Measurements from ENCODE around the gene GGACT.
A peak's percentile ranks its signal among the peaks of the same experiment; 100 is the strongest.
"Not testable (repeated sequence)": the region's sequence is repeated elsewhere in the genome, so short reads cannot be mapped to it uniquely, and the experiment has no call there.

GGACT gene

GRCh38 chr13:100584896-100585295 is 3.7 kb downstream of the GGACT start:
- no peak overlapping the region for H2AFZ ChIP-seq (ENCODE audit: low read depth, low read length)
- H3K4me1 ChIP-seq (ENCODE audit: insufficient read depth, low read length): peaks cover 40% of the 10 kb centered on the region
- H3K4me2 ChIP-seq (ENCODE audit: insufficient read depth, low read length): no peak overlapping the region
- H3K27ac ChIP-seq (ENCODE audit: low read length): no peak overlapping the region
- no peaks in the 10 kb centered on the region for H3K9me3 ChIP-seq (ENCODE audit: insufficient read depth, low read length, severe bottlenecking)
- no peak overlapping the region for H3K9ac ChIP-seq (ENCODE audit: low read depth, low read length)
- no peak overlapping the region for H3K4me3 ChIP-seq (ENCODE audit: low read depth in 1 of 2, low read length in 2 of 2)
- no peaks in the 10 kb centered on the region for H3K79me2 ChIP-seq (ENCODE audit: insufficient read depth, low read length)
- 0 out of 2 replicates have a peak, but pooled peaks cover 3% of the 10 kb centered on the region for H3K36me3 ChIP-seq (ENCODE audit: insufficient read depth, low read length)
- DNase-seq: peak; percentile 20
- TF ChIP-seq CTCF (IDR thresholded peaks at IDR 0.05; ENCODE audit: borderline replicate concordance, extremely low read depth, low read length, poor library complexity, severe bottlenecking): no peak
- TF ChIP-seq EZH2 (IDR thresholded peaks at IDR 0.05; ENCODE audit: borderline replicate concordance, low read depth, low read length, severe bottlenecking): no peak
- no peaks in the 10 kb centered on the region for H4K20me1 ChIP-seq (ENCODE audit: insufficient read depth, low read length)
- ATAC-seq (ENCODE audit: insufficient read depth, low read depth): no peak
- no peaks in the 10 kb centered on the region for H3K27me3 ChIP-seq (ENCODE audit: insufficient read depth, low read length, poor library complexity)

GRCh38 chr13:100581504-100581903 is 7.1 kb downstream of the GGACT start:
- Histone ChIP-seq H3K79me2 (ENCODE audit: insufficient read depth, low read length) (no peaks in the 10 kb centered on the region), H3K9ac (ENCODE audit: low read depth, low read length) (no peak overlapping the region), H3K36me3 (ENCODE audit: insufficient read depth, low read length) (0 out of 2 replicates have a peak, but pooled peaks cover 3% of the 10 kb centered on the region), H3K27ac (ENCODE audit: low read length) (no peak overlapping the region), H3K9me3 (ENCODE audit: insufficient read depth, low read length, severe bottlenecking) (no peaks in the 10 kb centered on the region), H2AFZ (ENCODE audit: low read depth, low read length) (no peak overlapping the region), H3K4me1 (ENCODE audit: insufficient read depth, low read length) (peaks cover 15% of the 10 kb centered on the region), H4K20me1 (ENCODE audit: insufficient read depth, low read length) (no peaks in the 10 kb centered on the region), H3K4me3 (ENCODE audit: low read depth in 1 of 2, low read length in 2 of 2) (no peak overlapping the region), H3K27me3 (ENCODE audit: insufficient read depth, low read length, poor library complexity) (no peaks in the 10 kb centered on the region), H3K4me2 (ENCODE audit: insufficient read depth, low read length) (no peak overlapping the region)
- TF ChIP-seq EZH2 (IDR thresholded peaks at IDR 0.05; ENCODE audit: borderline replicate concordance, low read depth, low read length, severe bottlenecking): no peak
- no peak for TF ChIP-seq CTCF (IDR thresholded peaks at IDR 0.05; ENCODE audit: borderline replicate concordance, extremely low read depth, low read length, poor library complexity, severe bottlenecking)
- ATAC-seq (ENCODE audit: insufficient read depth, low read depth): no peak
- DNase-seq: no peak

GRCh38 chr13:100581030-100581429 is 7.6 kb downstream of the GGACT start:
- no peaks in the 10 kb centered on the region for H3K27me3 ChIP-seq (ENCODE audit: insufficient read depth, low read length, poor library complexity)
- no peak overlapping the region for H3K4me2 ChIP-seq (ENCODE audit: insufficient read depth, low read length)
- no peaks in the 10 kb centered on the region for H3K79me2 ChIP-seq (ENCODE audit: insufficient read depth, low read length)
- H3K27ac ChIP-seq (ENCODE audit: low read length): no peak overlapping the region
- H4K20me1 ChIP-seq (ENCODE audit: insufficient read depth, low read length): no peaks in the 10 kb centered on the region
- no peak for ATAC-seq (ENCODE audit: insufficient read depth, low read depth)
- H2AFZ ChIP-seq (ENCODE audit: low read depth, low read length): no peak overlapping the region
- H3K4me1 ChIP-seq (ENCODE audit: insufficient read depth, low read length): peaks cover 15% of the 10 kb centered on the region
- no peak overlapping the region for H3K4me3 ChIP-seq (ENCODE audit: low read depth in 1 of 2, low read length in 2 of 2)
- H3K9me3 ChIP-seq (ENCODE audit: insufficient read depth, low read length, severe bottlenecking): no peaks in the 10 kb centered on the region
- TF ChIP-seq EZH2 (IDR thresholded peaks at IDR 0.05; ENCODE audit: borderline replicate concordance, low read depth, low read length, severe bottlenecking) (no peak), CTCF (IDR thresholded peaks at IDR 0.05; ENCODE audit: borderline replicate concordance, extremely low read depth, low read length, poor library complexity, severe bottlenecking) (no peak)
- 0 out of 2 replicates have a peak, but pooled peaks cover 3% of the 10 kb centered on the region for H3K36me3 ChIP-seq (ENCODE audit: insufficient read depth, low read length)
- DNase-seq: no peak
- H3K9ac ChIP-seq (ENCODE audit: low read depth, low read length): no peak overlapping the region

GRCh38 chr13:100580045-100580444 is 8.5 kb downstream of the GGACT start:
- Histone ChIP-seq H3K27ac (ENCODE audit: low read length) (no peak overlapping the region), H3K4me1 (ENCODE audit: insufficient read depth, low read length) (peaks cover 12% of the 10 kb centered on the region), H2AFZ (ENCODE audit: low read depth, low read length) (no peak overlapping the region), H3K36me3 (ENCODE audit: insufficient read depth, low read length) (0 out of 2 replicates have a peak, but pooled peaks cover 3% of the 10 kb centered on the region), H3K9ac (ENCODE audit: low read depth, low read length) (no peak overlapping the region), H3K9me3 (ENCODE audit: insufficient read depth, low read length, severe bottlenecking) (no peaks in the 10 kb centered on the region), H3K79me2 (ENCODE audit: insufficient read depth, low read length) (no peaks in the 10 kb centered on the region), H3K4me2 (ENCODE audit: insufficient read depth, low read length) (no peak overlapping the region), H4K20me1 (ENCODE audit: insufficient read depth, low read length) (no peaks in the 10 kb centered on the region), H3K4me3 (ENCODE audit: low read depth in 1 of 2, low read length in 2 of 2) (no peak overlapping the region), H3K27me3 (ENCODE audit: insufficient read depth, low read length, poor library complexity) (no peaks in the 10 kb centered on the region)
- DNase-seq: no peak
- ATAC-seq (ENCODE audit: insufficient read depth, low read depth): no peak
- TF ChIP-seq EZH2 (IDR thresholded peaks at IDR 0.05; ENCODE audit: borderline replicate concordance, low read depth, low read length, severe bottlenecking): no peak
- TF ChIP-seq CTCF (IDR thresholded peaks at IDR 0.05; ENCODE audit: borderline replicate concordance, extremely low read depth, low read length, poor library complexity, severe bottlenecking): no peak

- not testable (repeated sequence) for H3K4me1 ChIP-seq (ENCODE audit: insufficient read depth, low read length); H3K27ac ChIP-seq (ENCODE audit: low read length); H3K9ac ChIP-seq (ENCODE audit: low read depth, low read length); DNase-seq; H3K79me2 ChIP-seq (ENCODE audit: insufficient read depth, low read length); H3K4me2 ChIP-seq (ENCODE audit: insufficient read depth, low read length); H3K36me3 ChIP-seq (ENCODE audit: insufficient read depth, low read length); ATAC-seq (ENCODE audit: insufficient read depth, low read depth); H3K9me3 ChIP-seq (ENCODE audit: insufficient read depth, low read length, severe bottlenecking); H3K27me3 ChIP-seq (ENCODE audit: insufficient read depth, low read length, poor library complexity); H3K4me3 ChIP-seq (ENCODE audit: low read depth in 1 of 2, low read length in 2 of 2); H4K20me1 ChIP-seq (ENCODE audit: insufficient read depth, low read length); H2AFZ ChIP-seq (ENCODE audit: low read depth, low read length)
Observed at GRCh38 chr13:100577239-100577638, 11.3 kb downstream of the GGACT start.
